Endodermal cell (in vitro differentiated cells): ENCODE data around the gene SLC36A4. TPM values are rescaled to one million over a fixed set of nuclear protein-coding genes. Genes with fewer than 3 reads are reported as not detected.

Experiments
- DNase-seq: peaks from one replicate; pipeline ENCODE4 v3.0.0-alpha.2; 2017
- H3K27ac ChIP-seq: 2 replicates; pipeline ENCODE4 v1.5.1; 2013; ENCODE audit warnings: mild to moderate bottlenecking, low read depth, low read length, moderate library complexity
- H3K27me3 ChIP-seq: 2 replicates; pipeline ENCODE4 v1.6.1; 2013; ENCODE audit warnings: mild to moderate bottlenecking, low read length, moderate library complexity; ENCODE audit not compliant: insufficient read depth, control insufficient read depth, poor library complexity, severe bottlenecking
- H3K36me3 ChIP-seq: 2 replicates; pipeline ENCODE4 v1.7.0; 2013; ENCODE audit warnings: mild to moderate bottlenecking, low read length, moderate library complexity; ENCODE audit not compliant: control insufficient read depth, insufficient read depth
- H3K4me1 ChIP-seq: one replicate; pipeline ENCODE4 v1.7.0; 2013; ENCODE audit warnings: low read length; ENCODE audit not compliant: control insufficient read depth, insufficient read depth
- H3K4me3 ChIP-seq: 2 replicates; pipeline ENCODE4 v1.5.1; 2013; ENCODE audit warnings: mild to moderate bottlenecking, low read length, moderate library complexity
- H3K9ac ChIP-seq: 2 replicates; pipeline ENCODE4 v1.6.1; 2013; ENCODE audit warnings: mild to moderate bottlenecking, low read length, moderate library complexity; ENCODE audit not compliant: poor library complexity, severe bottlenecking; ENCODE audit errors: extremely low read depth
- H3K9me3 ChIP-seq: 2 replicates; pipeline ENCODE4 v1.6.1; 2013; ENCODE audit warnings: mild to moderate bottlenecking, low read length, moderate library complexity; ENCODE audit not compliant: control insufficient read depth
- H3K27ac Mint-ChIP-seq: 2 replicates; pipeline ENCODE4 v1.8.0; 2020; ENCODE audit warnings: mixed read lengths
- H3K27me3 Mint-ChIP-seq: 2 replicates; pipeline ENCODE4 v1.8.0; 2021; ENCODE audit warnings: mild to moderate bottlenecking, mixed read lengths; ENCODE audit not compliant: insufficient read depth
- H3K36me3 Mint-ChIP-seq: 2 replicates; pipeline ENCODE4 v1.8.0; 2020; ENCODE audit warnings: low read depth, mixed read lengths
- H3K4me1 Mint-ChIP-seq: 2 replicates; pipeline ENCODE4 v1.8.0; 2020; ENCODE audit warnings: mixed read lengths
- H3K4me3 Mint-ChIP-seq: 2 replicates; pipeline ENCODE4 v1.8.0; 2020; ENCODE audit warnings: mild to moderate bottlenecking, moderate library complexity, mixed read lengths
- H3K9me3 Mint-ChIP-seq: 2 replicates; pipeline ENCODE4 v1.8.0; 2020; ENCODE audit warnings: mild to moderate bottlenecking, mixed read lengths
- WGBS, 2 experiments: methylation state at CpG; one replicate each; pipeline versions ENCODE4 v1.1.5 to v1.1.7; 2013; ENCODE audit warnings: missing lambda C conversion rate in 2 of 2, mixed read lengths in 1 of 2; ENCODE audit not compliant: insufficient coverage in 1 of 2, insufficient read length in 1 of 2; 5-methylcytosine and 5-hydroxymethylcytosine counted together
- total RNA-seq, 2 donors: library from RNA; stranded (reverse); fragmentation: NEBNext Ultra II Directional in 1 of 2; extraction: Animal tissue kit (Norgen Biotek cat#: 25700) in 1 of 2; gene quantifications; 2 replicates in 1 of 2; 3 replicates in 1 of 2; pipeline ENCODE4 v1.2.1, GENCODE V29; 2021
- TF ChIP-seq, protein P1 (sequence below): fragments of 200-600 bp; sonication (generic); conservative IDR thresholded peaks from 2 replicates; pipeline ENCODE4 v1.5.0; 2021; ENCODE audit warnings: antibody characterized with exemption, mild to moderate bottlenecking

The SLC36A4 gene
- total RNA-seq, 2 donors from 2014 or later, result 31.7 to 47.5 TPM

DNA sequence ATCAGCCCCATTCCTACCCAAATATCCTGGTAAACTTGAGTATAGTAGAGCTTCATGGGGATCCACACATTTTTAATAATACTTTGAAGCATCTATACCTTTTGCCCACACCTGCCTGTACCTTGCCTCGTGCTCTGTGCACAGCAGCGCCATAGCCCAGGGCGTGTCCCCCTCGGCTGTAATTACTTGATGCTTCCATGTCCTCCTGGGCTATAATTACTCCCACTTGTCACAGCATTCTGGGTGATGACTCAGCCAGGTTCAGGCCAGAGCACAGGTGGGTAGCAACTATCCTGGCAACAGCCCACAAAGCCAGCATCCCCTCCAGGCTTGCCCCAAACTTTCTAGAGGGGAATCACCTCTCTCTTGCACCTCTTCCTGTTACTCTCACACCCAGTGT lies 23.7 kb upstream of the SLC36A4 start:
- no peaks in the 10 kb centered on the region for H3K27me3 ChIP-seq
- Mint-ChIP-seq H3K36me3 (no peaks in the 10 kb centered on the region), H3K27me3 (no peaks in the 10 kb centered on the region), H3K27ac (no peak overlapping the region), H3K9me3 (no peaks in the 10 kb centered on the region), H3K4me3 (no peak overlapping the region), H3K4me1 (peaks cover 3% of the 10 kb centered on the region)
- no peaks in the 10 kb centered on the region for H3K36me3 ChIP-seq
- no peaks in the 10 kb centered on the region for H3K4me1 ChIP-seq
- no peak overlapping the region for H3K27ac ChIP-seq
- no peak overlapping the region for H3K9ac ChIP-seq
- TF ChIP-seq, protein P1, sequence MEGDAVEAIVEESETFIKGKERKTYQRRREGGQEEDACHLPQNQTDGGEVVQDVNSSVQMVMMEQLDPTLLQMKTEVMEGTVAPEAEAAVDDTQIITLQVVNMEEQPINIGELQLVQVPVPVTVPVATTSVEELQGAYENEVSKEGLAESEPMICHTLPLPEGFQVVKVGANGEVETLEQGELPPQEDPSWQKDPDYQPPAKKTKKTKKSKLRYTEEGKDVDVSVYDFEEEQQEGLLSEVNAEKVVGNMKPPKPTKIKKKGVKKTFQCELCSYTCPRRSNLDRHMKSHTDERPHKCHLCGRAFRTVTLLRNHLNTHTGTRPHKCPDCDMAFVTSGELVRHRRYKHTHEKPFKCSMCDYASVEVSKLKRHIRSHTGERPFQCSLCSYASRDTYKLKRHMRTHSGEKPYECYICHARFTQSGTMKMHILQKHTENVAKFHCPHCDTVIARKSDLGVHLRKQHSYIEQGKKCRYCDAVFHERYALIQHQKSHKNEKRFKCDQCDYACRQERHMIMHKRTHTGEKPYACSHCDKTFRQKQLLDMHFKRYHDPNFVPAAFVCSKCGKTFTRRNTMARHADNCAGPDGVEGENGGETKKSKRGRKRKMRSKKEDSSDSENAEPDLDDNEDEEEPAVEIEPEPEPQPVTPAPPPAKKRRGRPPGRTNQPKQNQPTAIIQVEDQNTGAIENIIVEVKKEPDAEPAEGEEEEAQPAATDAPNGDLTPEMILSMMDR, result no peak
- no peak for DNase-seq
- H3K9me3 ChIP-seq, result no peaks in the 10 kb centered on the region
- no peak overlapping the region for H3K4me3 ChIP-seq
- WGBS, 2 experiments, result 94 to 97% methylated on average over 4 of the region's 4 CpGs

- H3K9me3 Mint-ChIP-seq, result no peaks in the 10 kb centered on the region
- DNase-seq, result no peak
- no peaks in the 10 kb centered on the region for H3K4me1 ChIP-seq
- H3K27ac Mint-ChIP-seq, result no peak overlapping the region
- H3K9me3 ChIP-seq, result no peaks in the 10 kb centered on the region
- TF ChIP-seq, protein P1, result no peak
- H3K9ac ChIP-seq, result no peak overlapping the region
- H3K4me3 ChIP-seq, result no peak overlapping the region
- H3K36me3 ChIP-seq, result no peaks in the 10 kb centered on the region
- H3K4me1 Mint-ChIP-seq, result peaks cover 3% of the 10 kb centered on the region
- no peaks in the 10 kb centered on the region for H3K27me3 ChIP-seq
- H3K27ac ChIP-seq, result no peak overlapping the region
- no peak overlapping the region for H3K4me3 Mint-ChIP-seq
- no peaks in the 10 kb centered on the region for H3K36me3 Mint-ChIP-seq
- H3K27me3 Mint-ChIP-seq, result no peaks in the 10 kb centered on the region
Measured at GRCh38 chr11:93220078-93220477, 22.3 kb upstream of the SLC36A4 start.

DNA sequence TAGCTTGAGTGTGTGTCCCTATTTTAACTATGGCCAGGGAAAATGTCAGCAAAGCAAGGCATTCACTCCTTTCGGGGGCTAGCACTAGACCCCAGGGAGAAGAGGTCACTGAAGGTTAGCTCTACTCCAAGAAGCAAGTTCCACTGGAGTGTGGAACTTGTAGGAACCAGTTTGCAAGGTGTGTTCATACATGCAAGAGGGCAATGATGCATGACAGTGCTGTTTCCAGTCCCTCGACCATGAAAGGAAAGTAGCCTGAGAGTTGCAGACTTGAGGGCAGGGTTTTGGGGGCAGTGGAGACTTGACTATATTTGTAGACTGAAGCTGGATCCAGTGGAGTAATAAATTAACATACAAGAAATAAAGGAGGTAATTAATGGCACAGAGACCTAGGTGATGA lies 21.6 kb upstream of the SLC36A4 start:
- Mint-ChIP-seq H3K4me1 (peaks cover 3% of the 10 kb centered on the region), H3K36me3 (no peaks in the 10 kb centered on the region), H3K27me3 (no peaks in the 10 kb centered on the region), H3K27ac (no peak overlapping the region), H3K4me3 (no peak overlapping the region), H3K9me3 (no peaks in the 10 kb centered on the region)
- Histone ChIP-seq H3K27me3 (no peaks in the 10 kb centered on the region), H3K27ac (no peak overlapping the region), H3K9ac (no peak overlapping the region), H3K4me3 (no peak overlapping the region), H3K4me1 (no peaks in the 10 kb centered on the region), H3K36me3 (no peaks in the 10 kb centered on the region), H3K9me3 (no peaks in the 10 kb centered on the region)
- DNase-seq, result no peak
- TF ChIP-seq, protein P1, result no peak
- WGBS, 2 experiments, result 86 to 100% methylated on average over 2 of the region's 2 CpGs
